Stimulated activated CD8-positive, alpha-beta memory T cell treated with anti-CD3 and anti-CD28 coated beads, Interleukin-2, amount 100 ng/mL, for 48 hours (primary cell): ENCODE results near the gene NIFK.
"Not testable (repeated sequence)": the region's sequence is repeated elsewhere in the genome, so short reads cannot be mapped to it uniquely, and the experiment has no call there.

Experiments
- DNase-seq, 2 donors: peaks; one replicate each; pipeline ENCODE4 v3.0.0-alpha.2; 2020; ENCODE audit warnings: low read depth in 2 of 2

The NIFK gene

DNA sequence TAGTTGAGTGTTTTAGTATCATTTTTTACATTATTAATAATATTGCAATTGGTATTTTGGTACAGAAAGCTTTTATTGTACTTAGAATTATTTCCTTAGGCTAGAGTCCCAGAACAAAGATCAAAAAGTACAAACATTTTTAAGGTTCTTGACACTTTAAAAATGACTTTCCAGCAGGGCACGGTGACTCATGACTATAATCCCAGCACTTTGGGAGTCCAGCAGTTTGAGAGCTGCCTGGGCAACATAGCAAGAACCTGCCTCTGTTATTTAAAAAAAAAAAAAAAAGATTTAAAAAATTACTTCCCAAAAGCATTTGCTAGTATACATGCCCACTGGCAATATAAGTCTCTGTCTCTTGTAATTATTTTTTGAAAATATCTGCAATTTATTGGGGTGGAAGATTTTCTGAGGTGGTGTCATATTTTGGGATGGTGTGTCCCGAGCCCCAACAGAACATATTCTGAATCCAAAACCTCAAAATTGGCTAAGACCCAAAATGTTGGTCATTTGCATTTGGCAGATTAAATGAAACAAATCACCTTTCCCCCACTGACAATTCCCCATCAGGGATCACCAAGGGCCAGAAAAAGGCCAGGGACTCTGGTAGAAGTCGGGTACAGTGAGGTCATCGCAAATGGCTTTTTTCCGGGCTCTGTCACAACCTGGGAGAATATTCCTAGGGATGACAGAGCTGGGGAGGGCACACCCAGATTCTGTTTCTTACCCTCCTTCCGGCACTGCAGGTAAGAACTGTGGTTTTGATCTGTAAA, 42.1 kb downstream of the NIFK start:
- no peak for DNase-seq

GRCh38 chr2:121690572-121690971, 46.1 kb downstream of the NIFK start:
- not testable (repeated sequence) for DNase-seq

GRCh38 chr2:121690095-121690494, 46.6 kb downstream of the NIFK start:
- no peak for DNase-seq

GRCh38 chr2:121689356-121689755, 47.3 kb downstream of the NIFK start:
- DNase-seq: no peak

DNA sequence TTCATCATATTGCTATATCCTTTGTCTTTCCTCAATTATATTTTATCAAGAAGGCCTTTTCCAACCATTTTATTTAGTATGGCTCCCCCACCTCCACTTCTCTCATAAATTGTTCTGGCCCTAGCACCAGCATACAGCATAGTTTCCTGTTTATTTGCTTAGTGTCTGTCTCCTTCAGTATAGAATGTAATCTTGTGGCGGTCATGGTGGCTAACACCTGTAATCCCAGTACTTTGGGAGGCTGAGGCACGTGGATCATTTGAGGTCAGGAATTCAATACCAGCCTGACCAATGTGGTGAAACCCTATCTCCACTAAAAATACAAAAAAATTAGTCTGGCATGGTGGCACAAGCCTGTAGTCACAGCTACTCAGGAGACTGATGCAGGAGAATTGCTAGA, 47.9 kb downstream of the NIFK start:
- DNase-seq: no peak

DNA sequence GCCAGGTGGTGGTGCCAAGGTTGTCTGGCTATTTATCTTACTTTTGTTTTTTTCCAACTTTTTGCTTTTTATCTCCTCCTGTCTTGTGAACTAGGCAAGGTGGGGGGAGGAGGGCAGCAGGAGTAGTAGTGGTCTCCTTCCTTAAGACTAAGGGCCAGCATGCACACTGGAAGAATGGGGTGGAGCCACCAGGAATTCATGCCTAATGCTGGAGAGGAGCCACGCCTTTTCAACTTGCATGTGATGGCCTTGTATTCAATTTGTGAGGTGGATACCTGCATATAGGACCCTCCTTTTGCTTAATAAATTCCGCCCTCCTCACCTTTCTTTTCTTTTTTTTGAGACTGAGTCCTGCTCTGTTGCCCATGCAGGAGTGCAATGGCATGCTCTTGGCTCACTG, 49.8 kb downstream of the NIFK start:
- DNase-seq: no peak

GRCh38 chr2:121686218-121686617, 50.5 kb downstream of the NIFK start:
- no peak for DNase-seq

DNA sequence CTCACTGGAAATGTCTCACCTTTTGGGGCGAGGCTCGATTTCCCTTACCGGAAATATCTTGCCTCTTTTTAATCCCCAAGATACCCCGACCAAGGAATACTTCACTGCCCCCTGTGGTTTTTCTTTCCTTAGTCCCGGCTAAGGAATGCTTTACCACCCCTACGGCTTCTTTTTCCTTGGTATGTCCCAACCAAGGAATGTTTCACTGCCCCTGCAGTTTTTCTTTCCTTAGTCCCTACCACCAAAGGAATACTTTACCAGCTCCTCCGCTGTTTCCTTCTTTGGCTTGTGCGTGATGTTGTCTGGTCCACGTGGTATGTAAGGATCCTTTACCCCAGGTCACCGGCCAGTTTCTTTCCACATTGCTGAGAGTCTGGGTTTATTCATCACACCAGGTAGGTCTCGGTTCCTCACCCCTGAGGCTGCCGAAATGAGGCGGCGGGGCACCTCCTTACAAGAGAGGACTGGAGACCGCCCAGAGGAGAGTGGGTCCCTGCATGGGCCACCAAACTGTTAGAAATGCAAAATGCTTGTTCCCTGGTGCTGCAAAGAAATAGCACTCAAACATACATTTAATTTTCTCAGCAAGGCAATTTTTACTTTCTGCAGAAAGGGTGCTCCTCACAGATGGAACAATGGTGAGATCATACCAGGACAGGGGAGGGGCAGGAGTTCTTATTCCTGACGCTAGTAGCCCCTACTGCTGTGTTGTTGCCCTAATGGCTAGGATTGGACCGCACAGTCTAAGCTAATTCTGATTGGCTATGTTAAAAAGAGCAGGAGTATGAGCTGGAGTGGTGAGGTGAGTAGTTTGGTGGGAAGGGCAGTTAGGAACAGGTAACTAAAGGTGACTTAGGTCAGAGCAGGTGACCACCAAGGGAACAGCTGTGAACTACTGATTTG, 54.0 kb downstream of the NIFK start:
- no peak for DNase-seq

GRCh38 chr2:121677855-121678254, 58.8 kb downstream of the NIFK start:
- DNase-seq: no peak
